ENCODE results near the gene SREBF2. TPM values are rescaled to one million over a fixed set of nuclear protein-coding genes. Genes with fewer than 3 reads are reported as not detected.
"Not testable (repeated sequence)": the region's sequence is repeated elsewhere in the genome, so short reads cannot be mapped to it uniquely, and the experiment has no call there.

SREBF2 gene
- polyA plus RNA-seq, 3 donors from 2014 or later = 16.9 to 40.3 (median 22.9) TPM

- no peaks in the 10 kb centered on the region for H3K9me3 Mint-ChIP-seq
- H3K27me3 Mint-ChIP-seq (ENCODE audit: low read depth in 3 of 3) = peaks cover 9 to 23% (median 15%) of the 10 kb centered on the region in 3 donors
- peaks cover 24 to 28% of the 10 kb centered on the region in 2 donors for H3K4me1 Mint-ChIP-seq
- H3K4me3 Mint-ChIP-seq = peak overlapping the region in 2 of 5 donors; percentile 62 to 89
- no peaks in the 10 kb centered on the region for H3K36me3 Mint-ChIP-seq
- H3K27ac Mint-ChIP-seq = peak overlapping the region; percentile 76 to 100 (median 85)
- DNase-seq = peak; percentile 77 to 86 (median 79)
Observed at GRCh38 chr22:41940832-41941765, 108.2 kb downstream of the SREBF2 start.

DNA sequence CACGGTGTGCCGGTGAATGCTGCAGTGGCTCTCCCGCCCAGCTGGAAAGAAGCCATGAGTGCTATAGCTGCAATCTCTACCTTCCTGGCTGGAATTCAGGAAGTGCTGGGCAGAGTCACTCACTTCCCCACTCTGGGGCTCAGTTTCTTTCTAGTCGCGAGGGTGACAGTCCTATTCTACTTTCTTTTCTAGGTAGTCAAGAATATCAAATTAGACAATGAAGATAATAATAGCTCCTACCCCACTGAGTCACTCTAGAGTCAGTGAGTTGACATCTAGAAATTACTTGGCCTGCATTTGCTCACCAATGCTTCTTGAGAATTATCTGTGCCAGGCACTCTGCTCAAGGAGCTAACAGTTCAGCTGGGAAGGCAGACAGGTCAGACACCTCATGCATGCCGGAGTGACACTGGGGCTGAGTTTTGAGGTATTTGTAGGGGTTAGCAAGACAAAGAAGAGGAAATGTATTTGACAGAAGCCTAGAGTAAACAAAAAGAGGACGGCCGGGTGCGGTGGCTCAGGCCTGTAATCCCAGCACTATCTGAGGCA lies 110.8 kb downstream of the SREBF2 start:
- Mint-ChIP-seq H3K4me1 (peaks cover 32 to 38% of the 10 kb centered on the region in 2 donors), H3K27ac (peak overlapping the region in 2 of 6 donors; percentile 15 to 47), H3K36me3 (no peaks in the 10 kb centered on the region), H3K27me3 (ENCODE audit: low read depth in 3 of 3) (peaks cover 11 to 25% (median 15%) of the 10 kb centered on the region in 3 donors), H3K4me3 (peak overlapping the region in 2 of 5 donors; percentile 3 to 15), H3K9me3 (no peaks in the 10 kb centered on the region)
- no peak for DNase-seq

DNA sequence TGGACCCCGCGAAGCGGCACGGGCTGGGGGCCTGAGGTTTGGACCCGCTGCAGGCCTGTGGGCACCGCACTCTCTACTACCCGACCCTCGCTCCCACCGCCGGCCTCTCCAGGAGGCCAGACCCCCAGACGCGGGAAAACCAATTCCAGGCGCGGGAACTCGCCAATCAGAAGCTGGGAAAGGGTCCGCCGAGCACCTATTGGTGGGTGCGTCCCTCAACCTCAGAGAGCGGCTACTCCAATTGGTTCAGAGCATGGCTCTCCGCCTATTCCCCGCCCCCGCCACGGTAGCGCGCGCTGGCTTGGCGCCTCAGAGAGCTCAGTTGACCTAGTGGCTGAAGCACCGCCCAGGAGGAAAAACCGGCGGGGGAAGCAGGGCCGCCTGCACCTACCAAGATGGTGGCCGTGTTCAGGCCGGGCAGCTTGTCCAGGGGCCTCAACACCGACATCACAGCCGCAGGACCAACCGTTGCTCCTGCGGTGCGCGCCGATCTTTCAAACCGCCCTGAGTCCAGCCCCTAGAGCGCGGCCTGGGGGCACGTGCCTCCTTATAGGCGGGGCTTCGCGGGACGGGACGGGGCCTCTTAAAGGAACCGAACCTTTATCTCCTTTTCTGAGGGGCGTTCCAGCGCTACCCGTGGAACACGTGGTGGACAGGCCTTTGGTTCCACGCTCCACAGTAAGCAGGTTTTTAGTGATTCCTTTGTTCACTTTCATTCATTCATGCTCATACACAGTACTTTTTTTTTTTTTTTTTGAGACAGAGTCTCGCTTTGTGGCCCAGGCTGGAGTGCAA lies 113.9 kb downstream of the SREBF2 start, which contains the start of gene CENPM:
TSS of gene CENPM (minus strand) at position 524 of the 795 bp plus-strand sequence. CDS start at position 448, 76 bp downstream.
- Mint-ChIP-seq H3K9me3 (no peaks in the 10 kb centered on the region), H3K36me3 (no peaks in the 10 kb centered on the region), H3K27ac (peak within 1 kb of the TSS; percentile 49 to 86 (median 68)), H3K27me3 (ENCODE audit: low read depth in 3 of 3) (peaks cover 0 to 6% (median 3%) of the 10 kb centered on the region in 3 donors), H3K4me3 (peak within 1 kb of the TSS; percentile 91 to 94 (median 93)), H3K4me1 (peaks cover 17% of the 10 kb centered on the region in 2 donors)
- DNase-seq = peak; percentile 81 to 85 (median 82)

GRCh38 chr22:41947424-41948080 lies 114.6 kb downstream of the SREBF2 start:
- Mint-ChIP-seq H3K36me3 (no peaks in the 10 kb centered on the region), H3K27ac (peak overlapping the region in 1 of 6 donors; percentile 70), H3K27me3 (ENCODE audit: low read depth in 3 of 3) (peaks cover 0 to 6% (median 3%) of the 10 kb centered on the region in 3 donors), H3K4me3 (peak overlapping the region; percentile 91 to 94 (median 93)), H3K9me3 (no peaks in the 10 kb centered on the region), H3K4me1 (peaks cover 17% of the 10 kb centered on the region in 2 donors)
- no peak for DNase-seq

GRCh38 chr22:41948142-41948541 lies 115.2 kb downstream of the SREBF2 start:
- Mint-ChIP-seq H3K4me3 (peak overlapping the region in 2 of 5 donors; percentile 14 to 17), H3K27ac (no peak overlapping the region), H3K9me3 (no peaks in the 10 kb centered on the region), H3K27me3 (ENCODE audit: low read depth in 3 of 3) (peaks cover 0 to 5% (median 4%) of the 10 kb centered on the region in 3 donors), H3K36me3 (no peaks in the 10 kb centered on the region), H3K4me1 (peaks cover 17% of the 10 kb centered on the region in 2 donors)
- no peak for DNase-seq

- H3K27ac Mint-ChIP-seq; H3K27me3 Mint-ChIP-seq (ENCODE audit: low read depth in 3 of 3); DNase-seq; H3K36me3 Mint-ChIP-seq; H3K4me3 Mint-ChIP-seq; H3K9me3 Mint-ChIP-seq: not testable (repeated sequence)
- H3K4me1 Mint-ChIP-seq = peaks cover 17% of the 10 kb centered on the region in 2 donors
Observed at GRCh38 chr22:41948928-41949296, 116.0 kb downstream of the SREBF2 start.

DNA sequence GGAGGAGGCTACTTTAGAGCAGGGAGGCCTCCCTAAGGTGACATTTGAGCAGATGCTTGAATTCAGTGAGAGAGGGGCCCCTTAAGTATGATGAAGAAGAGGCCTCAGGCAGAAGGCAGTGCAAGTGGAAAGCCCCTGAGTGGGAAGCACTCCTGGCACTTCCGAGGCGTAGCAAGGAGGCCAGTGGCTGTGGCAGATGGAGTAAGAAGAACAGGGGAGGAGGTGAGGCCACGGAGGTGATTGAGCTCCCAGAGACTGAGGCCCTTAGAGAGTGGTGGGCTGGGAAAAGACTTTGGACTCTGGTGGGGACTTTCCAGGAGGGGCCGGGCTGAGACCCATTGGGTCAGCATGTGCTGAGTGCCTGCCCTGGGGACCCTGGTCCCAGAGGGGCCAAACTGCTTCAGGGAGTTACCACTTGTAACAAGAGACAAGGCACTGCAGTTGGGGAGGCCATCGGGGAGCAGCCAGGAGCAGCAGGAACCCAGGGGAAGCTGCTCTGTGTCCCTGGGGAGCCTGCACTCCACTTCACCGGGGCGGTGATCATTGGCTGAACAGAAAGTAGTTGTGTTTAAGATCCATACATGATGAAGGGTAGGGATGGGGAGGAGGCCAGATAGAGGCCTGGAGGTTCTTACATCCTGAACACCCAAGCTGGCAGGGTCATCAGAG lies 116.5 kb downstream of the SREBF2 start:
- Mint-ChIP-seq H3K27ac (no peak overlapping the region), H3K27me3 (ENCODE audit: low read depth in 3 of 3) (peaks cover 0 to 5% (median 4%) of the 10 kb centered on the region in 3 donors), H3K36me3 (no peaks in the 10 kb centered on the region), H3K4me3 (no peak overlapping the region), H3K4me1 (peaks cover 17% of the 10 kb centered on the region in 2 donors), H3K9me3 (no peaks in the 10 kb centered on the region)
- DNase-seq = no peak

DNA sequence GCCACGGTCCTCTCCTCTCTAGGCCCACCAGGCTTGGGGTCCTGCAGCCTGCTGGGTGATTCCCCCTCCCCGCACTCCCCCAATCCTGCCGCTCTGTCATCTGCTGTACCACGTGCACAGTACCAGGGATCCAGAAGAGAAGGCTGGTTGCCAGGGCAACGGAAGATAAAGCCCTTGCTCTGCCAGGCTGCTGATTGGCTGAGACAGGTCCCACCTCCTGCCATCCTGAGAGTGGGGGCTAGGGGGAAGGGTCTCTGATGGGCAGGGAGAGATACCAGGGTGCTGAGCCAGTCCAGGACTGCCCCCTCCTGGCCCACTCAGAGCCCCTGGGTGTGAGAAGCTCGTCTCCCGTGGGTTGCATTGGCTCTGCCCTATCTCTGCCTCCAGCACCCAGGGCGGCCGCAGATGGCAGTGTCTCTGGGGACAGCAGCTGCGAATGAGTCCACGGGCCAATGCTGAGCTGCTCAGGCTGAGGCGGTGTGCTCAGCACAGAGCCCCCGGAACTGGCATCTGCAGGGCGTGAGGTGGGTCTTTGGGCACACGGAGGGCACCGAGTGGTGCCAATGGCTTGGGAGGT lies 119.1 kb downstream of the SREBF2 start, which contains the start of gene SMIM45:
TSS of gene SMIM45 (plus strand) at position 253 of the 577 bp plus-strand sequence.
- H3K27ac Mint-ChIP-seq = no peak within 1 kb of the TSS
- H3K36me3 Mint-ChIP-seq = no peaks in the 10 kb centered on the region
- no peaks in the 10 kb centered on the region for H3K9me3 Mint-ChIP-seq
- no peak for DNase-seq
- no peak within 1 kb of the TSS for H3K4me3 Mint-ChIP-seq
- peaks cover 4 to 6% of the 10 kb centered on the region in 2 donors for H3K4me1 Mint-ChIP-seq
- H3K27me3 Mint-ChIP-seq (ENCODE audit: low read depth in 3 of 3) = peaks cover 0 to 3% (median 0%) of the 10 kb centered on the region in 3 donors

DNA sequence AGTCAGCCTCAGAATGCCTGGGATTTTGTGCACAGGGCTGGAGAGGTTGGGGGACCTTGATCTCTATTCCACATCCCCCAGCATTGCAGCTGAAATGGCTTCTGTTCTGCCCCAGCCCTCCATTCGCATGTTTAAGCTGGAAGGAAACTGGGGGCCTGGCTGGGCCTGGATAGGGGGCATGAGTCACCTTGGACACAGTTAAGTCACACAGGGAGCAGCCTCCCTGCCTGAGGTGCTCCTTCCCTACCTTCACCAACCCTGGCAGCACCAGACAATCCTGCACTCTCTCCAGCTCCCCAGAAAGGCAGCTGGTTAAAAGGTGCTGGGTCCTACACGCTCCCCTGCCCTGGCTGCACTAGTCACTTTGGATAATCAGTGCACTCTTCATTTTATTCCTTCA lies 119.8 kb downstream of the SREBF2 start:
- H3K27ac Mint-ChIP-seq = no peak overlapping the region
- H3K4me1 Mint-ChIP-seq = peaks cover 5 to 6% of the 10 kb centered on the region in 2 donors
- H3K9me3 Mint-ChIP-seq = no peaks in the 10 kb centered on the region
- no peak for DNase-seq
- no peaks in the 10 kb centered on the region for H3K36me3 Mint-ChIP-seq
- no peak overlapping the region for H3K4me3 Mint-ChIP-seq
- peaks cover 0 to 3% (median 2%) of the 10 kb centered on the region in 3 donors for H3K27me3 Mint-ChIP-seq (ENCODE audit: low read depth in 3 of 3)

Other genes starting within 250 kb of the SREBF2 start
- 10 to 100 TPM; 24.1 to 31.6 (median 24.4) TPM for gene PMM1, start 243.3 kb upstream of the SREBF2 start, polyA plus RNA-seq
- gene DESI1, start 212.1 kb upstream of the SREBF2 start, polyA plus RNA-seq = 10 to 100 TPM; 10.4 to 18.6 (median 11.4) TPM
- 100 to 1,000 TPM; 351 to 473 (median 385) TPM for gene XRCC6, start 211.8 kb upstream of the SREBF2 start, polyA plus RNA-seq
- gene SNU13, start 144.2 kb upstream of the SREBF2 start, polyA plus RNA-seq = 100 to 1,000 TPM; 190 to 209 (median 192) TPM
- 100 to 1,000 TPM; 122 to 250 (median 178) TPM for gene MEI1, start 133.6 kb upstream of the SREBF2 start, polyA plus RNA-seq
- 1 to 10 TPM; 1.8 to 6.6 (median 4.2) TPM for gene CCDC134, start 32.4 kb upstream of the SREBF2 start, polyA plus RNA-seq
- gene SHISA8, start 82.0 kb downstream of the SREBF2 start, polyA plus RNA-seq = not detected
- gene TNFRSF13C, start 93.7 kb downstream of the SREBF2 start, polyA plus RNA-seq = not detected
- 1 to 10 TPM; 4.3 to 9.3 (median 5.5) TPM for gene CENPM, start 114.0 kb downstream of the SREBF2 start, polyA plus RNA-seq
- not detected for gene SEPTIN3, start 136.3 kb downstream of the SREBF2 start, polyA plus RNA-seq
- gene WBP2NL, start 165.7 kb downstream of the SREBF2 start, polyA plus RNA-seq = under 1 TPM in 2 of 3 donors, not detected in 1; 0.16 to 0.62 TPM
- gene NAGA, start 237.7 kb downstream of the SREBF2 start, polyA plus RNA-seq = 10 to 100 TPM; 17.5 to 30.5 (median 24.4) TPM
- 1 to 10 TPM in 2 of 3 donors, under 1 TPM in 1; 0.78 to 2.1 (median 1.2) TPM for gene PHETA2, start 241.1 kb downstream of the SREBF2 start, polyA plus RNA-seq
- 100 to 1,000 TPM; 158 to 284 (median 174) TPM for gene SMDT1, start 246.6 kb downstream of the SREBF2 start, polyA plus RNA-seq